Activated T-helper 1 cell treated with anti-CD3 and anti-CD28 coated beads, Interleukin-2, amount 50 U/mL, for 16 hours (primary cell): ENCODE results near the gene INHBB.

Experiments used
- DNase-seq, 2 donors: peaks; one replicate each; pipeline ENCODE4 v3.0.0-alpha.2; 2020; ENCODE audit warnings: low read depth in 1 of 2, low spot score in 1 of 2

Gene INHBB

GRCh38 chr2:120396013-120396860, 50.3 kb downstream of the INHBB start:
- DNase-seq, result no peak

DNA sequence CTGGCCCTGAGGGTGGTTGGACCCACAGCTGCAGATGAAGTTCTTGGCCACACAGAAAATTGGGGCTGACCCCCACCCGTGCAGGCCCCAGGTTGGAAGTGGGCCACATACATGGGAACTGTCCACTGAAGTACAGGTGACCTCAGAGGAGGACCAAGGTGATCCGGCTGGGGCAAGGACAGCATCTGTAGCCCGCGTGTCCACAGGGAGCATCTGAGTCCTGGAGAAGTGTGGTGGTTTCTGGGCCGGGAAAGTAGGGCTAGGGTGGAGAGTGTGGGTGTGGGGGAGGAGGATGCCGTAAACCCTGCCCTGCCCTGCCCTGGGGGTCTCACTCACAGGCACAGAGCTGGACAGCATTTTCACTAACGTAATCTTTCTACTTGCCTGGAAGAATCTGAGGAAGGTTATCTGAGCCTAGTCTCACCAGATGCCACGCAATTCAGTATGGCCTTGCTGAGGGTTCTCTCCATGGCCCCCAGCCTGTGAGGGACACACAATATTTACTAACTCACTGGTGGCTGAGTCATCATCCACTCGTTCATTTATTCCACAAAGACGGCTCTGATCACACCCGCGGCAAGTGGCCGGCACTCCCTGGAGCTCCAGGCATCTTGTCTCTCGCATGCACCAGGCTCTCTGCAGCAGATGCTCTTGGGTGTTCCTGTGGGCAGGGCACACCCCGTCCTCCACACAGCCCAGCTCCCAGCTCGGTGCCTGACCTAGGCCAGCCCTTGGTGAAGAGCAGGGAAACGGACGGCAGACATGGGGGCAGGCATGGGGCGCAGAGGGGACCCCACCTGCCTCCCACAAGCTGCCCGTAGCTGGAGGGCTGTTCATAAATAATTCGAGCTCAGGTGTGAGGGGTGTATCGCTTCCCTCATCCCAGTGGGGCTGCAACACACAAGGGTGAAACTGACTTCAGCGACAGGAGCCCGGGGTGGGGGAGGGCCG, 51.2 kb downstream of the INHBB start:
- DNase-seq, result peak in 1 of 2 donors; percentile 3

DNA sequence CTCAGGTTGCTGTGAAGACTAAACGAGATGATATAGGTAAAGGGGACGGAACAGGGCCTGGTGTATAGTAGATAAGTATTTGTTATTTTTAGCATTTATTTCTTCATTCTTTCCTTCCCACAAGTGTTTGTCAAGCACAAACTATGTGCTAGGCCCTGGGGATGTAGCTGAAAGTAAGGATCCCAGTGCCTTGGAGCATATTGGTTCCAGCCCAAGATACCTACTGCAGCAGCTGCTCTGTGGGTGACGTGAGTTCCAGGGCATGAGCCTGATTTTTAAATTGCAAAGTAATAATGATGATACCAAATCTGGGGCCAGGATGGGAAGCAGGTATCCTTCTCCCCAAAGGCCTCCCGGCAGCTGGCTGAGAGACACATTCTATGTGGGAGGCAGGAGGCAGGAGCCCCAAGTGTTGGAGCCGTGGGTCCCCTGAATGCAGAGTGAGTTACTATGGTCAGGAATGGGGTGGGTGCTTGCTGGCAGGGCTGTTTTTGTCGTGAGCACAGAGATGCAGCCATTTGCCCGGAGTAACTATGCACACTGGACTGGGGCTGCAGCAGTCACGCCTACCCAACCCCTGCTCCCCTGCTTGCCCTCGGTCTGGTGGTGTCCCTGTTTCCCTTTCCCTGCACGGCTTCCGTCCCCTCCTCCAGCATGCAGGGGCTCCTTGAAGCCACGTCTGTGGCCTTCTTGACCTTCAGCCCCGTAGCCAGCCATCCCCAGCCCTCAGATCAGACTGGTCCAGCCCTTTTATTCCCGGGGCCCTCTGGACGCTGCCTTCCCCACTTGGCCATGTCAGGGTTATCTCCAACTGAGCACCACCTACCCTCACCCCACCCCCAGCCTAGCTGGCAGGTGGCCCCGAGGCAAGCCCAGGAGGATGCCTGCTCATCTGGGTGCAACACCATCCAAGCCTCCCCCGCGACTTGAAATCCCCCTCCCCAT, 52.4 kb downstream of the INHBB start:
- DNase-seq, result peak in 1 of 2 donors; percentile 0

GRCh38 chr2:120398996-120399888, 53.3 kb downstream of the INHBB start:
- peak in 1 of 2 donors; percentile 2 for DNase-seq

DNA sequence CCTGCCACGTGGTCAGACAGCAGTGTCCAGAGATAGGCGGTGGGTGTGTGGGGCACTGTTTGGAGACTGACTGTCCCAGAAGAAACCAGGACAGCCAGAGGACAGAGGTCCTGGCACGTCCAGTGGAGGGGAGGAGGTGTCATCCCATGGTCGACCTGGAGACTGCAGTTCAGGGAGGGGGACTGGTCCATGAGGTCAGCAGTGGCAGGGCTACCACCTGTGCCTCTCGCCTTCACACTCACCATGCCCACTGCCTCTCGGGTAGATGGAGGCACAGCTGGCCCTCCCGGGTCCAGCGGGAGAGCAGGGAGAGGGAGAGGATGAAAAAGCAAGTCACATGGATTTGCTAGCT, 53.9 kb downstream of the INHBB start:
- DNase-seq, result peak in 1 of 2 donors; percentile 1

DNA sequence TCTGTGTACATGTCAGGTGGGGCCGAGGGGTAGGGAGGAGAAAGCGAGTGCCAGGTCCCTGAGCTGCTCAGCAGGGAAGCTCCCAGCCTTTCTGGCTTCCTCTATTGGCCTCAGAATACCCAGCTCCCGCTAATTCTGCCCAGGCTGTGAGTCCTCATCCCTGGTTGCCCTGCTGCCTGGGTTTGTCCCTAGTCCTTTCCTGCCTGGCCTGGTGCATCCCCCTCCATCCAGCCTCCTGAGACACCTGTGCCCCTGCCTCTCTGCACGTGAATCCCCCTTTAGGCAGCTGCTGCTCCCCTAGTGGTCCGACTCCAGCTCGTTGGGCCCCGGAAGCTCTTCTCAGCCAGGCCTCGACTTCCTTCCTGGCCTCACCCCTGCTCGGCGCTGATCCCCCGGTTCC, 54.6 kb downstream of the INHBB start:
- no peak for DNase-seq
